Central memory CD8-positive, alpha-beta T cell (primary cell): ENCODE measurements around the gene TUB.
A peak's percentile ranks its signal among the peaks of the same experiment; 100 is the strongest.

Experiments
- ATAC-seq: fragments of 150-1000 bp; cut with Tn5 transposase; replicated peaks from 2 replicates; pipeline ENCODE4 v1.10.0; 2022; ENCODE audit warnings: mild to moderate bottlenecking, moderate FRiP score, moderate number of reproducible peaks; ENCODE audit not compliant: poor library complexity, severe bottlenecking; ENCODE audit errors: extremely low read depth
- DNase-seq, 2 donors: peaks; one replicate each; pipeline ENCODE4 v3.0.0; 2021; ENCODE audit warnings: low spot score in 2 of 2
- H3K27ac Mint-ChIP-seq: one replicate; pipeline ENCODE4 v1.8.0; 2022; ENCODE audit warnings: low read depth, mild to moderate bottlenecking, moderate library complexity, mixed read lengths
- H3K27me3 Mint-ChIP-seq: one replicate; pipeline ENCODE4 v1.8.0; 2022; ENCODE audit warnings: mixed read lengths
- H3K36me3 Mint-ChIP-seq: one replicate; pipeline ENCODE4 v1.8.0; 2022; ENCODE audit warnings: mild to moderate bottlenecking, moderate library complexity, mixed read lengths; ENCODE audit not compliant: insufficient read depth
- H3K4me1 Mint-ChIP-seq: one replicate; pipeline ENCODE4 v1.8.0; 2022; ENCODE audit warnings: mixed read lengths
- H3K4me3 Mint-ChIP-seq: one replicate; pipeline ENCODE4 v1.8.0; 2022; ENCODE audit warnings: mild to moderate bottlenecking, moderate library complexity, mixed read lengths
- H3K9me3 Mint-ChIP-seq: one replicate; pipeline ENCODE4 v1.8.0; 2022; ENCODE audit warnings: mixed read lengths

The TUB gene

DNA sequence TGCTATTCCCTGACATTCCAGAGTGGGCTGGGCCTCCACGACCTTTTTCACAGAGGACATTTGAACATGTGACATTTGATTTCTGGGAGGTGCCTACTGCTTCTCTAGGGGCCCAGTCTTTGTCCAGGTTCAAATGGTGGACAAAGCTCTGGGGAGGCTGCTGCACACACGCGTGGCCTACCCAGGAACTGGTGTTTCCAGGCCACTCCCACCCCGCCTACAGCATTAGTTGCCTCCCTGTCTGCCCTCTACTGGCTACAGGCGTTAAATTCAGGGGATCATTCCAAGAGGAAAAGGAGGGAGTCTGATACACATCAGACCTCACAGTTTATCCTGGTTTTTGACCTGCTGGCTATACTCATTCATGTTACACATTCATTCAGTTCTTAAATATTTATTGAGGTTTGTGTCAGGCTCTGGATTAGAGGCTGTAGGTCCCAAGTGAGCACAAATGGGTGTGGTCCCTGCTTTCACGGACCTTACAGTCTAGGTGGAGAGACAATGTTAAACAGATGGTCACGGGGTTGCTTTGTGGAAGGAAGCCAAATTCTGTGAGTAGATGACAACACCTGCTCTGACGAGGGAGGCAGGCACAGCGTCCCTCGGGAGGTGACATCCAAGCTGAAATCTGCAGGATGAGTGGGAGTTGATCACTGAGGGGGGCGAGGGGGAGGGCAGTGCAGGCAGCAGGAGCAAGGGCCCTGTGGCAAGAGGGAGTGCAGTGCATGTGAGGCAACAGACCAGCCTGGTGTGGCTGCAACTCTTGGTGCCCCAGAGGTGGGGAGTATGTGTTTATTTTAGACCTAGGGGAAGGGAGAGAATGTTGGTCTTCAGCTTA, 11.8 kb downstream of the TUB start:
- ATAC-seq (no peak), DNase-seq (no peak)
- Mint-ChIP-seq H3K4me1 (no peaks in the 10 kb centered on the region), H3K27ac (no peak overlapping the region), H3K27me3 (no peaks in the 10 kb centered on the region), H3K9me3 (no peaks in the 10 kb centered on the region), H3K36me3 (no peaks in the 10 kb centered on the region), H3K4me3 (no peak overlapping the region)

DNA sequence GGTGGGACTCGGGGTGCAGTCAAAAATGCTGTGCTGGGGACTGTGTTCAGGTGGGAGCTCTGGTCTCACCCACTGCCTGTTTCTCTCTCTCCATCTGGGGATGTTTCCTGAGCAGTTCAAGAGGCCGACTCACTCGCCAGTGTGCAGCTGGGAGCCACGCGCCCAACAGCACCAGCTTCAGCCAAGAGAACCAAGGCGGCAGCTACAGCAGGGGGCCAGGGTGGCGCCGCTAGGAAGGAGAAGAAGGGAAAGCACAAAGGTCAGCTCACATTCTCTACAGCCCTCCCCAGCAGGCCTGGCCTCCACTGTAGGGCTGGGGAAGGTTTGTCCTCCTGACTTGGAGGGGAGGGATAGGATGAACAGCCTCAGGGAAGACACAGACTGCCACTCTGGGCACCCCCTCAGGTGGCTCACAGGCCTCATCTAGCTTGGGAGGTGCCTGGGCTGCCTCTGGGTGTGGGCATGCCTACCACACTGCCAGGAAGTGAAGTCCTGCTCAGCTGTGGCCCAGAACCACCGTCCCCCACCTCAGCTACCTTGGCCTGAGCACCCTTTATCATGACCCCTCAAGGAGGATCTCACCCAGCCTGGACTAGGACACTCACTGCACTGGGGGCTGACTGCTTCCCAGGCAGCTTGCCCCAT, 13.0 kb downstream of the TUB start:
- Mint-ChIP-seq H3K4me1 (no peaks in the 10 kb centered on the region), H3K9me3 (no peaks in the 10 kb centered on the region), H3K27me3 (no peaks in the 10 kb centered on the region), H3K4me3 (no peak overlapping the region), H3K36me3 (no peaks in the 10 kb centered on the region), H3K27ac (no peak overlapping the region)
- no peak for ATAC-seq
- no peak for DNase-seq

DNA sequence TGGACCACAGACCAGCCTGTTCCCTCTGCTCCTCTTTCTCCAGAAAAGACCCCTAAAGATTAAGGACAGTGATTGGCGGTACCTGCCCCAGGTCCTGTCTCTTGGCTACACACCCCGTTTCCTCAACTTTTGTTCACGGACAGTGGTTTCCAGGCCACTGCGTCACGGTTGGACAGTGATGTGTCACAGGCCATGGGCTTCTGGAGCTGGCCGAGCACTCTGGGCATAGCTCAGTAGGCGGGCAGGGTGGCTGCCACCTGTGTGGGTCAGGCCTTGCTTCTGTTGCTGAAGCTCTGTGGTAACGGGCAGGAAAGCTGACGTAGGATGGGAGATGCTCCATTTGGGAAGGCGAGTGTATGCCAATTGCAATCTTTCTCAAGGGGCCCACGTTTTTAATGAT, 13.6 kb downstream of the TUB start:
- Mint-ChIP-seq H3K27me3 (no peaks in the 10 kb centered on the region), H3K4me1 (no peaks in the 10 kb centered on the region), H3K36me3 (no peaks in the 10 kb centered on the region), H3K4me3 (no peak overlapping the region), H3K27ac (no peak overlapping the region), H3K9me3 (no peaks in the 10 kb centered on the region)
- DNase-seq (no peak), ATAC-seq (no peak)

DNA sequence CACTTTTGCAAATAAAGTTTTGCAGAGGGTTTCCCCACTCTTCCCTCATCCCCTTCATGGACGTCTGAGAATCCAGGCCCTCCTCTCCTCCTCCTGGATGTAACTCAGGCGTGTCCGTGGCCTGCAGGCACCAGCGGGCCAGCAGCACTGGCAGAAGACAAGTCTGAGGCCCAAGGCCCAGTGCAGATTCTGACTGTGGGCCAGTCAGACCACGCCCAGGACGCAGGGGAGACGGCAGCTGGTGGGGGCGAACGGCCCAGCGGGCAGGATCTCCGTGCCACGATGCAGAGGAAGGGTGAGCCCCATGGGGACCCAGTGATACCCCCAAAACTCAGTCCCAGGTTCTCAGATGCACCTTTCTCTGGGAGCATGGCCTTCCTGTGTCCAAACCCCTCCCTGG, 14.4 kb downstream of the TUB start:
- no peaks in the 10 kb centered on the region for H3K27me3 Mint-ChIP-seq
- ATAC-seq (no peak), DNase-seq (no peak)
- no peak overlapping the region for H3K4me3 Mint-ChIP-seq
- no peaks in the 10 kb centered on the region for H3K36me3 Mint-ChIP-seq
- no peaks in the 10 kb centered on the region for H3K4me1 Mint-ChIP-seq
- H3K27ac Mint-ChIP-seq: no peak overlapping the region
- H3K9me3 Mint-ChIP-seq: no peaks in the 10 kb centered on the region

DNA sequence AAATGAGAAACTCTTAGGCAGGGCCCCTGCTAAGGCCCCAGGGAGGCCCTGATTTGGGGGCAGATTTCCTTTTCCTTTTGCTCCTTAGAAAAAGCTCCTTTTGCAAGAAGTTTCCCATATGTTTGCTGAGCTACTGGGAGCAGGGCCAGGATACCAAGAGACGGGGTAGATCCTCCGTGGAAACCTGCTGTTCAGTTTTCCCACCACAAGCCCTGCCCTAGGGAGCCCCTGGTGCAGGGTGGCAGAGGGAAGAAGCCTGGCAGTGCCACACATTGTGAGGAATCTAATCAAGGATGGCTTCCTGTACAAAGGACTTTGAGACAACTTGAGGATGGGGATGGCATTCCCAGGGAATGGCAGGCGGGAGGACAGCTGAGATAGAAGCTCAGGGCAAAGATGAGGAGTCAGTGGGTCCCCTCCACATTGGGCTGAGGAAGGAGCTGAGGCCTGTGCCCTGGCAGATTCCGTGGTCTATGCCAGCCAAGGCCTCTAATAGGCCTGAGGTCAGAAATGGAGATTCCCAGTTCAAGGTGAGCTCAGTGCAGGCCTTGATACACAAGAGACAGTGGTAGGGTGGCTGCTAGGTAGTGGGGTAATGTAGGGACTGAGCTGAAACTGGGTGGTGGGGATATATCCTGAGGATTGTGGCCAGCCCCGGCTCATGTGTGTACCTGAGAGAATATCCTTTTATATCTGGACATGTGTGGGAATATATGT, 15.0 kb downstream of the TUB start:
- DNase-seq (no peak), ATAC-seq (no peak)
- Mint-ChIP-seq H3K9me3 (no peaks in the 10 kb centered on the region), H3K27me3 (no peaks in the 10 kb centered on the region), H3K4me1 (no peaks in the 10 kb centered on the region), H3K4me3 (no peak overlapping the region), H3K27ac (no peak overlapping the region), H3K36me3 (no peaks in the 10 kb centered on the region)

DNA sequence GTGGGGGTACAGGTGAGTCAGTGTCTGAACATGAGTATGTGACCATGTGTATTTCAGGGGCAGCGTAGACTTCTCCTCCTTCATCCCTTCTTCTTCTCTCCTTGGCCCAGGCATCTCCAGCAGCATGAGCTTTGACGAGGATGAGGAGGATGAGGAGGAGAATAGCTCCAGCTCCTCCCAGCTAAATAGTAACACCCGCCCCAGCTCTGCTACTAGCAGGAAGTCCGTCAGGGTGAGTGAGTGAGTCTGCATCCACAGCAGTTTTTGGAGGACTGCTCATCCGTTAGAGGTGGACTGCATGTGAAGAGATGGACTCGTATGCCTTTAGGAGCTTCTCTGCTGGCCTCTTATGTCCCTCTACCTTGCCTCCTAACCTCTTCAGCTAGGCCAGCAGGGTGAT, 15.6 kb downstream of the TUB start:
- H3K27me3 Mint-ChIP-seq: no peaks in the 10 kb centered on the region
- no peaks in the 10 kb centered on the region for H3K9me3 Mint-ChIP-seq
- DNase-seq: no peak
- ATAC-seq: no peak
- no peaks in the 10 kb centered on the region for H3K4me1 Mint-ChIP-seq
- H3K36me3 Mint-ChIP-seq: no peaks in the 10 kb centered on the region
- no peak overlapping the region for H3K4me3 Mint-ChIP-seq
- no peak overlapping the region for H3K27ac Mint-ChIP-seq

DNA sequence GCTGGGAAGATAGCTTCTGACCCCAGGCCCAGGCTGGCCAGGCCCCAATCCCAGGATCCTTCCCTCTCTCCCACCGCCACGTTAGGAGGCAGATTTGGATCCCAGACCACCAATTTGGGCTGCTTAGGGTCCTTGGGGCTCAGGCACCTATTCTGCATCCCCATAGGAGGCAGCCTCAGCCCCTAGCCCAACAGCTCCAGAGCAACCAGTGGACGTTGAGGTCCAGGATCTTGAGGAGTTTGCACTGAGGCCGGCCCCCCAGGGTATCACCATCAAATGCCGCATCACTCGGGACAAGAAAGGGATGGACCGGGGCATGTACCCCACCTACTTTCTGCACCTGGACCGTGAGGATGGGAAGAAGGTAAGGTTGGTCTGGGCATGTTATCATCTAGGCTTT, 16.1 kb downstream of the TUB start:
- ATAC-seq (no peak), DNase-seq (no peak)
- Mint-ChIP-seq H3K4me3 (no peak overlapping the region), H3K4me1 (no peaks in the 10 kb centered on the region), H3K9me3 (no peaks in the 10 kb centered on the region), H3K27ac (no peak overlapping the region), H3K36me3 (no peaks in the 10 kb centered on the region), H3K27me3 (no peaks in the 10 kb centered on the region)

DNA sequence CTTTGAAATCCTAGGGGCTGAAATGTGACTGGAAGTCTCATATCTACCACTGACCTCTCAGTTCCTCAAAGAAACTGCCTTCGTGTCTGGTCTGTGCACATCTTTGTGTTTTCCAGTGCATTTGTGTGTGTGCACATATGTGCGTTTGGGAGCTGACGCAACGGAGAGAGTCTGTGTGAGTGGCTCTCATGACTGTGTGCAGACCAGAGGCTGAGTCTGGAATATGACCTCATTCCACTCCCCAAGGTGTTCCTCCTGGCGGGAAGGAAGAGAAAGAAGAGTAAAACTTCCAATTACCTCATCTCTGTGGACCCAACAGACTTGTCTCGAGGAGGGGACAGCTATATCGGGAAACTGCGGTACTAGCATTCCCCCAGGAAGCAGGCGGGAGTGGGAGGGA, 16.5 kb downstream of the TUB start:
- DNase-seq (no peak), ATAC-seq (no peak)
- Mint-ChIP-seq H3K4me1 (no peaks in the 10 kb centered on the region), H3K4me3 (no peak overlapping the region), H3K36me3 (no peaks in the 10 kb centered on the region), H3K9me3 (no peaks in the 10 kb centered on the region), H3K27me3 (no peaks in the 10 kb centered on the region), H3K27ac (no peak overlapping the region)

DNA sequence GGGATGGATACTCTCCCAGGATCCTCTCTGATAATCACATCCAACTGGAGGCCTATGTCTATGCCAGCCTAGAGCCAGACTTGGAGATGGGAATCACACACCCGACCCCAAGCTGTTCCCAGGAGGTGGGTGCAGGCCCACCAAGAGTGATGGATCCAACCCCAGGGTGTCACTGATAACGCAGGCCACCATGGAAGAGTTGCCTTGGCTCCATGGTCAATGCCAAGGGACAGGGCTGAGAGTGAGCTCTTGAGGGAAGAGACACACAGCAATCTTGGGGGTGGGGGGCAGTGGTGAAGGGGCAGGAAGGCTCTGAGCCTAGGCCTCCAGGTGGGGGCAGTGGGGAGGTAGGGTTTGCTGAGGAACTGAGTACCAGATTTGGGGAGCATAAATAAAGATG, 16.9 kb downstream of the TUB start:
- H3K27ac Mint-ChIP-seq: no peak overlapping the region

DNA sequence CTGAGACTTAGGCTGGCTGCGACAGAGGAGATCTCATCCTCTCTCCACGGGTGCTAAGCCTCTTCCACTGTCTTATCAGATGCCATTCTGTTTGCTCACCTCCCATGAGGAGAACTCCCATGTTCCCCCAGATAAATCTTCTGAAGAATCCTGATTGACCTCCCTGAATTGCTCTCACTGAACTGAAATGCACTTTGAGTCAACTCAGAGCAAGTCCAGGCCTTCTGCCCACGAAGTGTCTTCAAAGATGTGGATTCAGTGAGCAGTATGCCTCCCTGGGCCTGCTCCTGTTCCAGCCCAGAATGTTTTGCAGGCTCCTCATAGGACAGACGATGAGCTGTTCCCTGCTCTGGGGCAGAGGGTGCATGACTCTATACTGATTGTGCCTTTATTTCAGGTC, 17.4 kb downstream of the TUB start:
- Mint-ChIP-seq H3K27me3 (no peaks in the 10 kb centered on the region), H3K4me3 (no peak overlapping the region), H3K4me1 (no peaks in the 10 kb centered on the region), H3K9me3 (no peaks in the 10 kb centered on the region), H3K27ac (no peak overlapping the region), H3K36me3 (no peaks in the 10 kb centered on the region)
- no peak for DNase-seq
- ATAC-seq: no peak

More for the DNA sequence above, 16.9 kb downstream of the TUB start:
- ATAC-seq (no peak), DNase-seq (no peak)
- Mint-ChIP-seq H3K4me1 (no peaks in the 10 kb centered on the region), H3K36me3 (no peaks in the 10 kb centered on the region), H3K9me3 (no peaks in the 10 kb centered on the region), H3K27me3 (no peaks in the 10 kb centered on the region), H3K4me3 (no peak overlapping the region)

DNA sequence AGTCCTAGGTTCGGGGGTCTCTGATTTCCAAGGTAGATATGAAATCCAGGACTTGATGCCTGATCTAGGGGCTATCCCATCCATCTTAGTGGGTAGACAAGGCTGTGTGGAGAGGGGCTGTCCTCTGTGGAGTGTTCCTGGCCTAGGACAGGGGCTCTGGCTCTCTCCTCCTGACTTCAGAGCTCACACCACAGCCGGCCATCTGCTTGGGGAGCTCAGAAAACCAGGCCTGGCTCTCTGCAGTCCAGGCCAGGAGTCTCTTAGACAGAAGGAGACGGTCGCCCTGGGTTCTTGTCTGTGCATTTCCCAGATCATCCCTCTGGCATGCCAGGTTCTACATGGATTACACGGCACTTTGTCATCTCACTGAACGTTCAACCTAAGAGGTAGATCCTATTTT, 17.9 kb downstream of the TUB start:
- no peaks in the 10 kb centered on the region for H3K4me1 Mint-ChIP-seq
- H3K27me3 Mint-ChIP-seq: no peaks in the 10 kb centered on the region
- no peaks in the 10 kb centered on the region for H3K36me3 Mint-ChIP-seq
- no peak overlapping the region for H3K4me3 Mint-ChIP-seq
- no peak overlapping the region for H3K27ac Mint-ChIP-seq
- no peaks in the 10 kb centered on the region for H3K9me3 Mint-ChIP-seq
- ATAC-seq (no peak), DNase-seq (peak in 1 of 2 donors; percentile 4)

DNA sequence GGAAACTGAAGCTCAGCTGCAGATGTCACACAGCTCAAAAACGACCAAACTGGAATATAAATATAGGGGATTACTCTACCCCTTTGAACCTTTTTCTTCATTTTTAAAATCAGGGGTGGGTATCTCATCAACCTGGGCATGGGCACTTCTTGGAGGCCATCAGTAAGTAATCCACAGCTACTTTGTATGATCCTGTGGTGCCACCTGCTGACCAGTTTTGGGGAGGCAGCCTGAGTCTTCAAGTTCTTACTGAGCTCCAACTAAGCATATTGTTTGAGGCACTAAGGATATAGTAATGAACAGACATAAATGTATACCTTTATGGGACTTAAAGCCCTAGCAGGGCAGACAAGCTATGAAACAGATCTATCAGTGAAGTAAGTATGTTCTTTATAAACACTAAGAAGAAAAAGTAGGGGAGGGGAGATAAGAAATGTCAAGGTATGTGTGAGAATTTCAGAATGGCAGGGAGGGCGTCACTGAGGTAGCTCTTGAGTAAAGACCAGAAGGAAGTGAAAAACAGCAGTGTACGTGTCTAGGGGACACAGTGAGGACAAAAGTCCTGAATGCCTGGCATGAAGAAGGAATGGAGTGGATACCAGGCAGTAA, 18.4 kb downstream of the TUB start:
- Mint-ChIP-seq H3K4me3 (no peak overlapping the region), H3K36me3 (no peaks in the 10 kb centered on the region), H3K9me3 (no peaks in the 10 kb centered on the region), H3K4me1 (no peaks in the 10 kb centered on the region), H3K27me3 (no peaks in the 10 kb centered on the region), H3K27ac (no peak overlapping the region)
- ATAC-seq: peak; percentile 36
- peak; percentile 44 to 55 for DNase-seq
